Loucy (cell line): ENCODE data around the gene MOCS3.

Source experiments
- CTCF ChIP-seq: fragments of 200-600 bp; sonication (generic); conservative IDR thresholded peaks from 2 replicates; pipeline ENCODE4 v1.5.1; 2014; ENCODE audit warnings: mild to moderate bottlenecking, antibody characterized with exemption, low read length
- EZH2phosphoT487 ChIP-seq: fragments of 200-600 bp; IDR thresholded peaks from 2 replicates; pipeline ENCODE4 v1.6.1; 2018; ENCODE audit warnings: antibody characterized with exemption, mild to moderate bottlenecking, moderate library complexity, borderline replicate concordance

DNA sequence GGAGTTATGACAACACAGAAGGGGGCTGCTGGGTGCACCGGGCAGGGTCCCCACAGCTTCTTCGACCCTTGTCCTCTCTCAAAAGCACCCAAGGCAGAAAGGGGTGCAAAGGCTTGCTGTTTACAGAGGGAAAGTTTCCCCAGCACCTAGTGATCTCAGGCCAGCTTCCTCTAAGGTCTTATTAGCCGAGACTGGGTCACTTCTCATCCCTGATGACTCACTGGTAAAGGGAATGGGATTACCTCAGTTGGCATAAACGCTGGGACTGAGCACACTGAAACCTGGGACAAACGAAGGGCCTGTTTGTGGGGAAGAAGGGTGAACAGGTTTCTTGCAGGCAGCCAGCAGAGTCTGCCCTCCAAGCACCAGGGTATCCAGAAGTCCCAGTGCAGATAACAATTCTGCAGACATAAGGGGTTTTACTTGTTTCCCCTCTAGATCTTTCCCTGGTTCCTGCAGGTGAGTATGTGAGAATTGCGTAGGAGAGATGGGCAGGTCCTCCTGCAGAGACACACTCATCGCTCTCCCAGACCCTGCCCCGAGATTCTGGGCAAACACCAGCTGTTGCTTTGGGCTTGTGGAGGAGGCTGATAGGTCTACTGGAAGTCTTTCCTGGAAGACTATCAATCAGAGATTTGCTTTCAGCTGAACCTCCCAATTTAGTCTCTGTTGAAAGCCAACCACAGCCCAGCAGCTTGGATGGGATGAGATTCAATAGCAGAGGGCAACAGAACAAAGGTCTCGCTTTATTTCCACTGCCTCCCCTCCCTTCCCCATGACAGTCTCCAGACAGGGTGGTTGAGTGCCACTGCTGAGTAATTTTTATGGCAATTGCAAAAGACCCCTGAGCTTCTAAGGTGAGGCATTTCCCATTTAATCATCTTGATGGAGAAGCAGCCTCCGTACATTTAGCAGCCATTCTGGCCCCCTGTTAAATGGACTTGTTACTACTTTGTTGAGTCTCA lies 38.6 kb downstream of the MOCS3 start:
- TF ChIP-seq CTCF (no peak), EZH2phosphoT487 (no peak)
